ENCODE measurements around the gene MRPS18A. TPM values are rescaled to one million over a fixed set of nuclear protein-coding genes. Genes with fewer than 3 reads are reported as not detected.
"Not testable (repeated sequence)": the region's sequence is repeated elsewhere in the genome, so short reads cannot be mapped to it uniquely, and the experiment has no call there.

MRPS18A gene
- total RNA-seq, 1 donor from 2014 or later: 31.9 TPM

- intact Hi-C loops (cut with DNase I): no loop called here
- H3K4me3 ChIP-seq: peak overlapping the region; percentile 78 to 88
- TF ChIP-seq CTCF (IDR thresholded peaks at IDR 0.05): no peak
- no peak for TF ChIP-seq POLR2AphosphoS5 (IDR thresholded peaks at IDR 0.05; ENCODE audit: insufficient read depth in 1 of 2, low read depth in 1 of 2)
- no peak for TF ChIP-seq POLR2A (IDR thresholded peaks at IDR 0.05)
- H3K27ac ChIP-seq: peak overlapping the region; percentile 74
- peaks cover 0 to 34% of the 10 kb centered on the region in 2 donors for H3K36me3 ChIP-seq
- H3K4me1 ChIP-seq: peaks cover 45% of the 10 kb centered on the region
- H3K27me3 ChIP-seq: no peaks in the 10 kb centered on the region
- no peak for DNase-seq (ENCODE audit: extremely low spot score in 2 of 2)
- H3K9me3 ChIP-seq: no peaks in the 10 kb centered on the region
Observed at GRCh38 chr6:43636308-43636659, 51.3 kb downstream of the MRPS18A start.

GRCh38 chr6:43635387-43636307 lies 51.9 kb downstream of the MRPS18A start, which contains the start of gene MAD2L1BP:
TSS of gene MAD2L1BP (plus strand) at chr6:43635840. CDS start at chr6:43635876, 36 bp downstream.
- Histone ChIP-seq H3K4me1 (peaks cover 45% of the 10 kb centered on the region), H3K36me3 (peaks cover 0 to 28% of the 10 kb centered on the region in 2 donors), H3K27me3 (no peaks in the 10 kb centered on the region), H3K27ac (peak within 1 kb of the TSS; percentile 74), H3K9me3 (no peaks in the 10 kb centered on the region), H3K4me3 (peak within 1 kb of the TSS; percentile 78 to 88)
- intact Hi-C loops (cut with DNase I): no loop called here
- no peak for DNase-seq (ENCODE audit: extremely low spot score in 2 of 2)
- no peak for TF ChIP-seq CTCF (IDR thresholded peaks at IDR 0.05)
- peak in 1 of 2 donors; percentile 42 for TF ChIP-seq POLR2A (IDR thresholded peaks at IDR 0.05)
- peak; percentile 86 to 92 for TF ChIP-seq POLR2AphosphoS5 (IDR thresholded peaks at IDR 0.05; ENCODE audit: insufficient read depth in 1 of 2, low read depth in 1 of 2)

GRCh38 chr6:43634702-43635303 lies 52.8 kb downstream of the MRPS18A start:
- peaks cover 0 to 19% of the 10 kb centered on the region in 2 donors for H3K36me3 ChIP-seq
- no peak overlapping the region for H3K4me3 ChIP-seq
- intact Hi-C loops (cut with DNase I): no loop called here
- H3K27me3 ChIP-seq: no peaks in the 10 kb centered on the region
- no peak overlapping the region for H3K27ac ChIP-seq
- no peaks in the 10 kb centered on the region for H3K9me3 ChIP-seq
- H3K4me1 ChIP-seq: peaks cover 46% of the 10 kb centered on the region
- no peak for DNase-seq (ENCODE audit: extremely low spot score in 2 of 2)
- TF ChIP-seq CTCF (IDR thresholded peaks at IDR 0.05): no peak
- no peak for TF ChIP-seq POLR2AphosphoS5 (IDR thresholded peaks at IDR 0.05; ENCODE audit: insufficient read depth in 1 of 2, low read depth in 1 of 2)
- no peak for TF ChIP-seq POLR2A (IDR thresholded peaks at IDR 0.05)

- intact Hi-C loops (cut with DNase I); H3K4me3 ChIP-seq; H3K27ac ChIP-seq; H3K27me3 ChIP-seq; DNase-seq (ENCODE audit: extremely low spot score in 2 of 2); H3K36me3 ChIP-seq; H3K9me3 ChIP-seq: not testable (repeated sequence)
- H3K4me1 ChIP-seq: peaks cover 36% of the 10 kb centered on the region
Observed at GRCh38 chr6:43633002-43633401, 54.6 kb downstream of the MRPS18A start.

DNA sequence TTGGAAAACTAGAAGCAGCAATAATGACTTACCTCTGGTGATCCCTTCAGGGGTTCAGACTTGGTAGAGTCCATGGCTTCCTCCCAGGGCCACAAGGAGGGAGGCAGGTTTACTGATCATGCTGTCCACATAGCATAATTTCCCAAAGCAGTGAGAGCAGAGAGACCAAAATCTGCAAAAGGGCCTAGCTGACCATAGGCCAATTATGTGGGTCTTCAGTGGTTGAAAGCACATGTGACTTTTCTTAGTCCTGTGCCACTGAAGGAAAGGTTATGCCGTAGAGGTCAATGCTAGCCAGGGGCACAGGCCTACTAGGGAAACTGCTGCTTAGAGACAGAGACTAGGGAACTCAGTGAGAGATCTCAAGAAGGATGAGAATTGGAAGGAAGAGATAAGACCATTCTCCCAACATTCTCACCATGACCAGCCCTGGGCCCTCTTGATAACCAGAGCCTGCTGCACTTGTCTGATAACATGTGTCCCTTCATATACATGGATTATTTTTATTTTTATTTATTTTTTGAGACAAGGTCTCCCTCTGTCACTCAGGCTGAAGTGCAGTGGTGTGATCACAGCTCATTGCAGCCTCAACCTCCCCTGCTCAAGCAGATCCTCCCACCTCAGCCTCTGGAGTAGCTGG lies 56.5 kb downstream of the MRPS18A start:
- Histone ChIP-seq H3K27me3 (no peaks in the 10 kb centered on the region), H3K4me1 (peaks cover 34% of the 10 kb centered on the region), H3K27ac (peak overlapping the region; percentile 99), H3K4me3 (no peak overlapping the region), H3K9me3 (no peaks in the 10 kb centered on the region), H3K36me3 (peaks cover 0 to 1% of the 10 kb centered on the region in 2 donors)
- DNase-seq (ENCODE audit: extremely low spot score in 2 of 2): no peak
- intact Hi-C loops (cut with DNase I): no loop called here
- no peak for TF ChIP-seq POLR2AphosphoS5 (IDR thresholded peaks at IDR 0.05; ENCODE audit: insufficient read depth in 1 of 2, low read depth in 1 of 2)
- TF ChIP-seq CTCF (IDR thresholded peaks at IDR 0.05): no peak
- TF ChIP-seq POLR2A (IDR thresholded peaks at IDR 0.05): no peak

Data from vagina (tissue), 2 donors.